GM12891 (cell line): ENCODE data around the gene PDE6C.

Experiments used
- DNase-seq: peaks from one replicate; pipeline ENCODE4 v3.0.0; 2011; ENCODE audit warnings: low spot score; ENCODE audit not compliant: insufficient read length
- FAIRE-seq: peaks from 2 replicates; lab custom pipeline; 2011; peaks lifted over from hg19 to GRCh38; lab: Jason Lieb, UNC
- PAX5 ChIP-seq: IDR thresholded peaks from 2 replicates; pipeline ENCODE4 v1.6.1; 2011; ENCODE audit warnings: low read length, moderate library complexity, mild to moderate bottlenecking; ENCODE audit not compliant: insufficient read depth, severe bottlenecking
- POLR2A ChIP-seq: IDR thresholded peaks from 2 replicates; pipeline ENCODE4 v1.6.1; 2011; ENCODE audit warnings: low read depth, low read length, control low read depth
- POLR2AphosphoS5 ChIP-seq: IDR thresholded peaks from 2 replicates; pipeline ENCODE4 v1.6.1; 2011; ENCODE audit warnings: low read depth, low read length, control low read depth
- POU2F2 ChIP-seq: IDR thresholded peaks from 2 replicates; pipeline ENCODE4 v1.6.1; 2011; ENCODE audit warnings: low read depth, mild to moderate bottlenecking, control low read depth, low read length, moderate library complexity
- SPI1 ChIP-seq: IDR thresholded peaks from 2 replicates; pipeline ENCODE4 v1.6.1; 2011; ENCODE audit warnings: low read depth, low read length, control low read depth
- TAF1 ChIP-seq: IDR thresholded peaks from 2 replicates; pipeline ENCODE4 v1.6.1; 2011; ENCODE audit warnings: low read depth, low read length, control low read depth

PDE6C gene

DNA sequence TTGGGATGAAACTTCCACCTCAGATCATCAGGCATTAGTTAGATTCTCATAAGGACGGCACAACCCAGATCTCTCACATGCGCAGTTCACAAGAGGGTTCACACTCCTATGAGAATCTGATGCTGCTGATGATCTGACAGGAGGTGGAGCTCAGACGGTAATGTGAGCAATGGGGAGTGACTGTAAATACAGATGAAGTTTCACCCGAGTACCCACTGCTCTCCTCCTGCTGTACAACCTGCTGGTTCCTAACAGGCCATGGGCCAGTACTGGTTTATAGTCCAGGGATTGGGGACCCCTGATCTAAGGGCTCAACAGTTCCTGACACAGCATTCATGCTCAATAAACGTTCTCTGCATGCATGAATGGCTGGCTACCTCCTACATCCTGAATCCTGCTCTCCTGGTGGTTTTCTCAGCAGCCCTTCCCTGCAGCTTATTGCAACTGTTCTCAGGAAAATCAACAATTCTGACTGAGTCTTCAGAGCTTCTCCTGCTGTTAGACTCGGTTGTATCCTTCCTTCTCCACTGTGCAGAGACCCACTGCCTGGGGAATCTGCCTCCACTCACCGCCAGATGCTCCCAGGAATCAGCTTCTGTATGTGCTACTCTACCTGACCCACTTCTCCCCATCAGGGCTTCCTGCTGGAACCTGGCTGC lies 17.4 kb downstream of the PDE6C start:
- FAIRE-seq (no peak), DNase-seq (no peak)
- TF ChIP-seq SPI1 (no peak), PAX5 (no peak), TAF1 (no peak), POU2F2 (no peak), POLR2A (no peak), POLR2AphosphoS5 (no peak)

DNA sequence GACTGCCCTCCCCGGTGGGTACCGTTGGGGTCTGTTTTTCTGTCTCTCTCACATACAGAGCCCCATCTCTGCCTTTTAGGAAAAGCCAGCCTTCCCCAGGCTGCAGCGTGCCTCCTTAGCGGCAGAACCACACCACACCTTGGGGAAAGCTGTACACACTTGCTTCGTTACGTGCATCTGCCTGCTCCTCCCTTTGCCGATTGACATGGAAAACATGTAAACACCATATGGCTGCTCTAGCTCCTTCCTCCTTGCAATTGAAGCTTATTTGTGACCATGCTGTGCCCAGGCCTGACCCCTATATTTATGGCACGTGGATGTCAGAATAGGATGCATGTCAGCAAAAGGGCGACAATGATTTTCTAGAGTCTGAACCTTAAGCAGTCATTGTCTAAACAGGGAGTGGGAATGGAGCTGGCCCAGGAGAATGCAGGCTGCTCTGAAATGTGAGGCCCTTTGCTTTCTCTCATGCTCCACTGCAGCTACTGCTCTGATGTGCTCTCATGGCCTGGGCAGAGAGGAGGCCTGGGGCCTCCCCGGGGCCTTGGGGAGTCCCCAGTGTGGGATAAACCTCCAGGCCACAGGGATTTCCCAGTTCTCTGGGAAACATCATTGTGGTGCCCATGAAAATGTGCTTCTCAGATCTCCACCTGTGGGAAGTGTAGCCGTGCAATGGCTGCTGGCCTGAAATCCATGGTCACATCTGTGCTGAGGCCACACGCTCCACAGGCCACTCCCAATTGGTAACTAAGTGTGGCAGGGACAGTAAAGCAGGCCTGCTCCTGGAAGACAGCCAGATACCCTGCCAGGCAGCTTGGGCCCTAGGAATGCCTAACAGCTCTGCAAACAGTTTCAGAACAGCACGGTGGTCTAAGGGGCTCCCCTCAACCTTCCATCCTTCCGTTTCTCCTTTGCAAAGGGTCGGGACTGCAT lies 18.6 kb downstream of the PDE6C start:
- TF ChIP-seq PAX5 (no peak), SPI1 (no peak), TAF1 (no peak), POLR2A (no peak), POLR2AphosphoS5 (no peak), POU2F2 (no peak)
- DNase-seq = no peak
- FAIRE-seq = no peak

DNA sequence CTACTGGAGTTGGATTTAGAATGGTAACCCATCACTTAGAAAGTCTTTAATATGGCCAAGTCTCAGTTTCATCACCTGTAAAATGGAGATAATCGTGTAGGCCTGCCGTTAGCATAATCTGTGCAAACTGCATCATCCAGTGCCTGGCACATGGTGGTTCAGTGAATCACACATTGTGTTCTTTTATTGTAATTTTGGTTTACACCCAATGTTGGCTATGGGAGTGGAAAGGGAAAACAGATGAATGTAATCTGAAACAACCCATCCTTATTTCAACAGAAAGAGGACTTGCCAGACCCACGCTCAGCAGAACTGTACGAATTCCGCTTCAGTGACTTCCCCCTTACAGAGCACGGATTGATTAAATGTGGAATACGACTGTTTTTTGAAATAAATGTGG lies 27.5 kb downstream of the PDE6C start:
- TF ChIP-seq PAX5 (no peak), TAF1 (no peak), POU2F2 (no peak), POLR2AphosphoS5 (no peak), SPI1 (no peak), POLR2A (no peak)
- DNase-seq (no peak), FAIRE-seq (no peak)

DNA sequence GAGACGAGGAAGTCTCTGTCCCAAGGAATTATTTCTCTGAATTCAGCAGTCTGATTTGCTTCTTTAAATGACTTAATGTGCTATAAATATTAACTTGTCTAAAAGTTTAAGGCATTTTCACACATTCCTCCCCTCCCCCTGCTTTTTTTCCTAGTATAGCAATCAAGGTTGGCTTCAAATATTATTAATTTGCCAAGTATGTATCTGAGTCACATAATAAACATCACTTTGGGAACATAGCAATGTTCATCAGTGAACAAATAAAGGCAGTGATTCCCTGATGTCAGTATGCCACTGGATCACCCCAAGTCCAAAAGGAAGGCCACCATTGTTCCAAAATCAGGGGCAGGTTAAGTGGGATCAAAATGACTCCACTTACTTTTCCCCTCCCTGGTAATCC lies 40.5 kb downstream of the PDE6C start:
- DNase-seq (no peak), FAIRE-seq (no peak)
- TF ChIP-seq POLR2AphosphoS5 = no peak
- no peak for TF ChIP-seq TAF1
- no peak for TF ChIP-seq PAX5
- TF ChIP-seq POLR2A = no peak
- TF ChIP-seq POU2F2 = no peak
- no peak for TF ChIP-seq SPI1

DNA sequence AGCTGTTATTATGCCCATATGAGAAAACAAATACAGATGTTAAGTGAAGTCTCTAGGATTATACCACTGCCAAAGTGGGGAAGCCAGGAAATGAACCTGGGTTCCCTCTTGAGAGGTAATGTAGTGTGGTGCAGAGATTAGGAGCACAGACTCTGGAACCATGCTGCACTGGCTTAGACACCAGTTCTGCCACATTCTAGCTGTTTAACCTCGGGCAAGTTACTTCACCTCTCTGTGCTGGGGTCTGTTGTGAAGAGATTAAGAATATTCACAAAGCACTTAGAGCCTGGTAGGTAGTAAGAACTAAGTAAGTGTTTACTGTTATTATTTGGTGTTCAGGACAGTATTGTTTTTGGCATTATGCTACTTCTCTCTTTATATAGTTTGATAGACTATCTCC lies 41.9 kb downstream of the PDE6C start:
- TF ChIP-seq POLR2AphosphoS5 (no peak), POU2F2 (no peak), TAF1 (no peak), PAX5 (no peak), SPI1 (no peak), POLR2A (no peak)
- no peak for DNase-seq
- FAIRE-seq = no peak

DNA sequence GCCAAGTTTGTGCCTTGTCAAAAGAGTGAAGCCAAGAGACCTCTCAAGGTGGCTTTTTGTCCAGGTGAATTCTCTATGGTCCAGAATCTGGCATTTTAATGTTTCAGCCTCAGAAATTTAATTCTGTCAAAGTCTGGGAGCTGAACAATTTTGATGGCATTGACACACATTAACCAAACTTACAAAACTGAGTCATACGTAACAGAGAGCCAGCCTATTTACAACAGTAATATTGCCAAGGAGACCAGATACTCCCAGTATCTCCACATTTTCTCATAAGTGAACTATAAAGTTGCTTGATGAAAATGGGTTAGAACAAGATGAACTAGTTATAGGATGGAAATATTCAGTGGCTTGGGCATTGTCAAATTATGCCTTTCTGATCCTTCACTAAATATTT lies 43.8 kb downstream of the PDE6C start:
- TF ChIP-seq POU2F2 = no peak
- DNase-seq (no peak), FAIRE-seq (no peak)

DNA sequence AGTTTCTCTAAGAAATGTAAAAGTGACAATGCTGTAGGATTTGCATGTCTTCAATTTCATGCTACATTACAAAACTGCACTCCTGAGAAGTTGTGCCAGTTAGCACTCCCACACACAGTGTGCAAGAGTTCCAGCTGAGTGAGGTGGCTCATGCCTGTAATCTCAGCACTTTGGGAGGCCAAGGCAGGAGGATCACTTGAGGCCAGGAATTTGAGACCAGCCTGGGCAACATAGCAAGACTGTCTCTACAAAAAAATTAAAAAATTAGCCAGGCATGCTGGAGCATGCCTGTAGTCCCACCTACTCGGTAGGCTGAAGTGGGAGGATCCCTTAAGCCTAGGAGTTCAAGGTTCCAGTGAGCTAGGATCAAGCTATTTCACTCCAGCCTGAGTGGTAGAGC lies 45.4 kb downstream of the PDE6C start:
- FAIRE-seq (no peak), DNase-seq (no peak)
- TF ChIP-seq SPI1 (no peak), POLR2A (no peak), POLR2AphosphoS5 (no peak), TAF1 (no peak), POU2F2 (no peak), PAX5 (no peak)

DNA sequence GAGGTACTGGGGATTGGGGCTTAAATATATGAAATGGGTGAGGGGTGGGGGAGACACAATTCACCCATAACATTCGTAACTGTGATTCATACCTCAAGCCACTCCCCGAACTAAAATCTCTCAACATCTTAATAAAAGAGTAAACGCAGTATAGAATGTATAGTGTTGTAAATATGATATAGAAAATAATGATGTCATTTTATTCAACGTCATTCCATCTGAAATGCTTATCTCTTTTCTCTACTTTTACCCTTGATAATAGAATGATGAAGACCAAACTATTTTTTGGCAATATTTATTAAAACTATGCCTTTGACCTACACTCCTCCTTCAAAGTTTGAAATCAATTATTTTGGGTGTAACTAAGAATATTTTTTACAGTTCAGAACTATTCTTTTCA lies 53.7 kb downstream of the PDE6C start:
- no peak for DNase-seq
- no peak for FAIRE-seq
- TF ChIP-seq PAX5 = no peak

DNA sequence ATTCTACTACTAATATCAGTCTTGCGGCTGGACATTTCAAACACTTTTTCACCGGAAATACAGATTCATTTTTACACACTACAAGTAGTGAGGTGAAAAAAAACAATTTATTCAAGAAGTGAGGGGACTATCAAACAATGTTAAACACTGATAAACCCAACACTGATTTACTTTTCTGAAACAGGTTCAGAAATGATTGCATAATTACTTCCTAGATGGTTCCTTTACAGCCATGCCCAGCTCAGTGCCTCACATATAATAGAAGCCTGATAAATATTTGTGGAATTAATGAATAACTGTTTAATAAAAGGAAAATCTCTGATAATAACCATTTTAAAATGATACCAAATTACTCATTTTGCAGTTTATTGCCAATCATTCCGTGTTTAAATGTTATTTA lies 55.5 kb downstream of the PDE6C start:
- FAIRE-seq (no peak), DNase-seq (no peak)
- TF ChIP-seq SPI1 (no peak), POU2F2 (no peak)

DNA sequence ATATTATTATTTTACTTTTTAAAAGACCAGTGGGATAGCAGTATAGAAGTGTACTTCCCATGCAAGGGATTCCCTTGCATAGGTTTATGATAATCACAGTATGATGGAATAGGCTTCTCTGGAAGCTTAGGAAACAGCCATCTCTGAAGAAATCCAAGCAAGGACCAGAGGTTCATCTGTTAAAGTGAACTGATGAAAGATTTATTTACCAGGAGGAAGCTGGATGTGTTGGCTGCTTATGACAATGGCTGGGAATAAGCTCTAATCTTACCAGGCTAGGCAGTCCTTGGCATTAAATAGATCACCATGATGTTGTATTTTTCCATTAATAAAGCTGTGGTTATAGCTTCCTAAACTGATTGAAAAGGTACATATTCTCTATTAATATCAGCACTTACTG lies 58.0 kb downstream of the PDE6C start:
- TF ChIP-seq TAF1 (no peak), POU2F2 (no peak), PAX5 (no peak), POLR2AphosphoS5 (no peak), POLR2A (no peak), SPI1 (no peak)
- DNase-seq (no peak), FAIRE-seq (no peak)
